ENCODE measurements around the gene CRYBB2.

CRYBB2 gene

GRCh38 chr22:25182131-25183110 lies 37.0 kb upstream of the CRYBB2 start:
- Histone ChIP-seq H3K36me3 (ENCODE audit: control insufficient read depth, insufficient read depth, low read length) (no peaks in the 10 kb centered on the region), H3K27me3 (replicated peaks; ENCODE audit: control insufficient read depth, insufficient read depth, low read length) (no peaks in the 10 kb centered on the region; the same call in 1 of the 2 replicates), H3K4me3 (replicated peaks; ENCODE audit: low read depth, low read length) (no peak overlapping the region)
- no peak for DNase-seq (ENCODE audit: extremely low read depth, insufficient read length)
- TF ChIP-seq CTCF (IDR thresholded peaks at IDR 0.05; ENCODE audit: insufficient read depth, low read length, poor library complexity, severe bottlenecking) = no peak

- no peaks in the 10 kb centered on the region; the same call in 1 of the 2 replicates for H3K27me3 ChIP-seq (replicated peaks; ENCODE audit: control insufficient read depth, insufficient read depth, low read length)
- no peak for DNase-seq (ENCODE audit: extremely low read depth, insufficient read length)
- no peak overlapping the region for H3K4me3 ChIP-seq (replicated peaks; ENCODE audit: low read depth, low read length)
- H3K36me3 ChIP-seq (ENCODE audit: control insufficient read depth, insufficient read depth, low read length) = no peaks in the 10 kb centered on the region
- TF ChIP-seq CTCF (IDR thresholded peaks at IDR 0.05; ENCODE audit: insufficient read depth, low read length, poor library complexity, severe bottlenecking) = no peak
Measured at GRCh38 chr22:25183949-25184619, 35.4 kb upstream of the CRYBB2 start.

GRCh38 chr22:25186140-25186539 lies 33.3 kb upstream of the CRYBB2 start:
- Histone ChIP-seq H3K4me3 (replicated peaks; ENCODE audit: low read depth, low read length) (no peak overlapping the region), H3K27me3 (replicated peaks; ENCODE audit: control insufficient read depth, insufficient read depth, low read length) (no peaks in the 10 kb centered on the region; the same call in 1 of the 2 replicates), H3K36me3 (ENCODE audit: control insufficient read depth, insufficient read depth, low read length) (no peaks in the 10 kb centered on the region)
- no peak for DNase-seq (ENCODE audit: extremely low read depth, insufficient read length)
- no peak for TF ChIP-seq CTCF (IDR thresholded peaks at IDR 0.05; ENCODE audit: insufficient read depth, low read length, poor library complexity, severe bottlenecking)

GRCh38 chr22:25187469-25187868 lies 32.0 kb upstream of the CRYBB2 start:
- no peak for TF ChIP-seq CTCF (IDR thresholded peaks at IDR 0.05; ENCODE audit: insufficient read depth, low read length, poor library complexity, severe bottlenecking)
- DNase-seq (ENCODE audit: extremely low read depth, insufficient read length) = no peak
- Histone ChIP-seq H3K27me3 (replicated peaks; ENCODE audit: control insufficient read depth, insufficient read depth, low read length) (no peaks in the 10 kb centered on the region; the same call in 1 of the 2 replicates), H3K4me3 (replicated peaks; ENCODE audit: low read depth, low read length) (no peak overlapping the region), H3K36me3 (ENCODE audit: control insufficient read depth, insufficient read depth, low read length) (no peaks in the 10 kb centered on the region)

- Histone ChIP-seq H3K36me3 (ENCODE audit: control insufficient read depth, insufficient read depth, low read length) (no peaks in the 10 kb centered on the region), H3K4me3 (replicated peaks; ENCODE audit: low read depth, low read length) (no peak overlapping the region), H3K27me3 (replicated peaks; ENCODE audit: control insufficient read depth, insufficient read depth, low read length) (no peaks in the 10 kb centered on the region)
- TF ChIP-seq CTCF (IDR thresholded peaks at IDR 0.05; ENCODE audit: insufficient read depth, low read length, poor library complexity, severe bottlenecking) = no peak
- no peak for DNase-seq (ENCODE audit: extremely low read depth, insufficient read length)
Measured at GRCh38 chr22:25192406-25192805, 27.0 kb upstream of the CRYBB2 start.
